HEK293 (cell line): ENCODE data around the gene OR5K2.
A peak's percentile ranks its signal among the peaks of the same experiment; 100 is the strongest.

Experiments
- CTCF ChIA-PET: fragments of 350-600 bp; formaldehyde crosslinking; extraction: SDS; loops from one replicate; lab custom pipeline; 2021; ENCODE audit warnings: antibody characterized with exemption; lab: Yijun Ruan, JAX
- POLR2A ChIA-PET: fragments of 300-600 bp; formaldehyde crosslinking; extraction: SDS; loops from one replicate; lab custom pipeline; 2020; ENCODE audit warnings: antibody characterized with exemption, inconsistent platforms; lab: Yijun Ruan, JAX
- H3K27ac ChIP-seq: fragments of 200-500 bp; sonication (Bioruptor generic); 2 replicates; pipeline ENCODE4 v1.5.1; 2014; ENCODE audit warnings: low read depth, low read length, control low read depth, inconsistent platforms; ENCODE audit errors: extremely low read depth
- H3K36me3 ChIP-seq, 2 experiments: fragments of 200-500 bp in 1 of 2; sonication (Bioruptor generic) in 1 of 2; 1 replicate in 1 of 2; 2 replicates in 1 of 2; pipeline ENCODE4 v1.5.1; 2014 to 2017; ENCODE audit warnings: inconsistent platforms in 2 of 2, low read length in 2 of 2; ENCODE audit not compliant: control insufficient read depth in 2 of 2, insufficient read depth in 1 of 2
- H3K4me1 ChIP-seq: fragments of 200-500 bp; sonication (Bioruptor generic); 2 replicates; pipeline ENCODE4 v1.5.1; 2014; ENCODE audit warnings: mild to moderate bottlenecking, low read length, inconsistent platforms; ENCODE audit not compliant: control insufficient read depth, insufficient read depth
- H3K4me3 ChIP-seq: 2 replicates; pipeline ENCODE4 v1.5.1; 2011; ENCODE audit warnings: low read depth, mild to moderate bottlenecking, control low read depth, low read length, moderate library complexity
- H3K9me3 ChIP-seq: fragments of 200-500 bp; sonication (Bioruptor generic); 2 replicates; pipeline ENCODE4 v1.5.1; 2014; ENCODE audit warnings: low read depth, low read length, inconsistent platforms; ENCODE audit not compliant: control insufficient read depth, insufficient read depth
- ATF2 ChIP-seq: fragments of 450-650 bp; formaldehyde crosslinking; IDR thresholded peaks from 2 replicates; pipeline ENCODE4 v1.5.1; 2016; ENCODE audit warnings: missing biosample characterization, missing genetic modification characterization, low read depth
- BCL11A ChIP-seq: fragments of 450-650 bp; formaldehyde crosslinking; IDR thresholded peaks from 2 replicates; pipeline ENCODE4 v1.5.1; 2016; ENCODE audit warnings: low read depth, missing biosample characterization, missing genetic modification characterization
- GLIS1 ChIP-seq: fragments of 450-650 bp; formaldehyde crosslinking; IDR thresholded peaks from 2 replicates; pipeline ENCODE4 v1.5.1; 2016; ENCODE audit warnings: missing biosample characterization, missing genetic modification characterization
- KLF8 ChIP-seq: fragments of 450-650 bp; formaldehyde crosslinking; IDR thresholded peaks from 2 replicates; pipeline ENCODE4 v1.5.1; 2016; ENCODE audit warnings: missing biosample characterization, missing genetic modification characterization
- PRDM10 ChIP-seq: fragments of 450-650 bp; formaldehyde crosslinking; IDR thresholded peaks from 2 replicates; pipeline ENCODE4 v1.5.1; 2016; ENCODE audit warnings: missing biosample characterization, missing genetic modification characterization
- ZEB2 ChIP-seq: fragments of 450-650 bp; formaldehyde crosslinking; IDR thresholded peaks from 2 replicates; pipeline ENCODE4 v1.5.1; 2016; ENCODE audit warnings: missing biosample characterization, missing genetic modification characterization
- ZNF112 ChIP-seq: fragments of 450-650 bp; formaldehyde crosslinking; IDR thresholded peaks from 2 replicates; pipeline ENCODE4 v1.5.0; 2017; ENCODE audit warnings: missing biosample characterization, missing genetic modification characterization
- ZNF175 ChIP-seq: fragments of 450-650 bp; formaldehyde crosslinking; IDR thresholded peaks from 2 replicates; pipeline ENCODE4 v1.5.1; 2016; ENCODE audit warnings: missing biosample characterization, missing genetic modification characterization
- ZNF18 ChIP-seq: fragments of 450-650 bp; formaldehyde crosslinking; IDR thresholded peaks from 2 replicates; pipeline ENCODE4 v1.5.1; 2016; ENCODE audit warnings: missing biosample characterization, missing genetic modification characterization
- ZNF26 ChIP-seq: fragments of 450-650 bp; formaldehyde crosslinking; IDR thresholded peaks from 2 replicates; pipeline ENCODE4 v1.5.1; 2016; ENCODE audit warnings: missing biosample characterization, missing genetic modification characterization
- ZNF292 ChIP-seq: fragments of 450-650 bp; formaldehyde crosslinking; IDR thresholded peaks from 2 replicates; pipeline ENCODE4 v1.5.1; 2016; ENCODE audit warnings: low read depth, missing biosample characterization, missing genetic modification characterization, borderline replicate concordance
- ZNF449 ChIP-seq: fragments of 450-650 bp; formaldehyde crosslinking; IDR thresholded peaks from 2 replicates; pipeline ENCODE4 v1.5.1; 2017; ENCODE audit warnings: missing biosample characterization, mild to moderate bottlenecking, missing genetic modification characterization, moderate library complexity
- ZNF544 ChIP-seq: fragments of 450-650 bp; formaldehyde crosslinking; IDR thresholded peaks from 2 replicates; pipeline ENCODE4 v1.5.0; 2017; ENCODE audit warnings: missing biosample characterization, missing genetic modification characterization
- ZNF639 ChIP-seq: fragments of 450-650 bp; formaldehyde crosslinking; IDR thresholded peaks from 2 replicates; pipeline ENCODE4 v1.5.1; 2016; ENCODE audit warnings: missing biosample characterization, missing genetic modification characterization
- ZSCAN30 ChIP-seq: fragments of 450-650 bp; IDR thresholded peaks from 2 replicates; pipeline ENCODE4 v1.5.1; 2018; ENCODE audit warnings: missing biosample characterization, mild to moderate bottlenecking, missing genetic modification characterization, moderate library complexity

Gene OR5K2

GRCh38 chr3:98500019-98500418, 2.5 kb downstream of the OR5K2 start (continued):
- TF ChIP-seq PRDM10 (tag by site-specific recombination) (peak; percentile 61; the same call in 1 of the 2 replicates), ZNF292 (tag by site-specific recombination) (no peak), ZNF639 (peak; percentile 64; the same call in 1 of the 2 replicates), BCL11A (tag by site-specific recombination) (no peak), ZNF18 (tag by site-specific recombination) (peak; percentile 66; the same call in 1 of the 2 replicates), ZSCAN30 (tag by site-specific recombination) (peak; percentile 47; the same call in 1 of the 2 replicates), ZEB2 (tag by site-specific recombination) (peak; percentile 52; the same call in 1 of the 2 replicates), ZNF112 (no peak), GLIS1 (no peak), ZNF449 (tag by site-specific recombination) (no peak), ATF2 (tag by site-specific recombination) (peak; percentile 89)

- H3K4me1 ChIP-seq, result no peaks in the 10 kb centered on the region
- H3K4me3 ChIP-seq, result no peak overlapping the region
- POLR2A ChIA-PET, result no interaction called here
- TF ChIP-seq KLF8 (tag by site-specific recombination), result no peak
- no peak for TF ChIP-seq ZNF175
- no peak for TF ChIP-seq ZNF26 (tag by site-specific recombination)
- no peak for TF ChIP-seq ZNF544 (tag by site-specific recombination)
- CTCF ChIA-PET, result no interaction called here
- H3K36me3 ChIP-seq, result no peaks in the 10 kb centered on the region
- H3K27ac ChIP-seq, result no peak overlapping the region
- H3K9me3 ChIP-seq, result no peaks in the 10 kb centered on the region
Measured at GRCh38 chr3:98501270-98501669, 3.8 kb downstream of the OR5K2 start.
